Measurements from ENCODE around the gene OR5W2. TPM values are rescaled to one million over a fixed set of nuclear protein-coding genes. Genes with fewer than 3 reads are reported as not detected.

Gene OR5W2
- polyA plus RNA-seq, 1 donor (not counting 4 experiments of a cell fraction or from before 2014, with no cell fraction given), result not detected

DNA sequence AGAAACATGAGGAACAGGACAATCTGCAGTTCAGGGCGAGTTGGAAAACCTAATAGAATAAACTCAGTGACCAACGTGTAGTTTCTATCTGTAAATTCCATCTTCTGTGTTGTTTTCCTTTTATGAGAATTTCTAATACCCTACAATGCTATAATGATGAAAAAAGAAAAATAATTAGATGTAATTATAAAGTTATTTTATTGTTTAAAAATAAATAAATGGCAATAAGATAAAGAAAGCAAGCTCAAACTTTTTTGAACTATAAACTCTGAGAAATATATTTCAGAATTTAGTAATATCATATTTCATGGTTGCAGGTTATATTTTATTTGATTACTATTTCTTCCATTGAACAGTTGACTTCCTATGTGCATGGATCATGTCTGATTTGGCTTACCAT lies 21.9 kb upstream of the OR5W2 start, which contains the start of gene OR5I1:
Gene OR5I1, minus strand, starts transcription at position 101 of the 400 bp plus-strand sequence. Its CDS starts 0 bp downstream, at position 101.
- Histone ChIP-seq H3K9me1 (ENCODE audit: control insufficient read depth, extremely low read depth, insufficient read depth, low read length) (no peaks in the 10 kb centered on the region), H3K79me2 (ENCODE audit: control insufficient read depth, insufficient read depth, low read length) (no peaks in the 10 kb centered on the region), H3K36me3 (ENCODE audit: control insufficient read depth in 2 of 2, extremely low read depth in 1 of 2, insufficient read depth in 2 of 2, low read length in 2 of 2) (no peaks in the 10 kb centered on the region), H3K27ac (ENCODE audit: control insufficient read depth, insufficient read depth, low read length) (no peak within 1 kb of the TSS), H3K27me3 (ENCODE audit: control insufficient read depth, extremely low read depth, insufficient read depth, low read length) (no peaks in the 10 kb centered on the region), H3K4me2 (ENCODE audit: control insufficient read depth, extremely low read depth, insufficient read depth, low read depth, low read length) (no peak within 1 kb of the TSS), H2AFZ (ENCODE audit: control insufficient read depth, low read length) (no peak within 1 kb of the TSS), H3K9ac (ENCODE audit: control insufficient read depth, extremely low read depth, insufficient read depth, low read length) (no peak within 1 kb of the TSS), H3K9me3 (ENCODE audit: control insufficient read depth, low read depth, low read length) (no peaks in the 10 kb centered on the region), H3K4me3 (ENCODE audit: control insufficient read depth in 2 of 3, extremely low read depth in 1 of 3, insufficient read depth in 2 of 3, low read depth in 1 of 3, low read length in 3 of 3) (no peak within 1 kb of the TSS), H3K4me1 (ENCODE audit: control insufficient read depth, extremely low read depth, insufficient read depth, low read length) (no peaks in the 10 kb centered on the region), H4K20me1 (ENCODE audit: control insufficient read depth, extremely low read depth, insufficient read depth, low read length) (no peaks in the 10 kb centered on the region)
- TF ChIP-seq EZH2 (IDR thresholded peaks at IDR 0.05; ENCODE audit: low read length), result no peak
- TF ChIP-seq, protein P1, sequence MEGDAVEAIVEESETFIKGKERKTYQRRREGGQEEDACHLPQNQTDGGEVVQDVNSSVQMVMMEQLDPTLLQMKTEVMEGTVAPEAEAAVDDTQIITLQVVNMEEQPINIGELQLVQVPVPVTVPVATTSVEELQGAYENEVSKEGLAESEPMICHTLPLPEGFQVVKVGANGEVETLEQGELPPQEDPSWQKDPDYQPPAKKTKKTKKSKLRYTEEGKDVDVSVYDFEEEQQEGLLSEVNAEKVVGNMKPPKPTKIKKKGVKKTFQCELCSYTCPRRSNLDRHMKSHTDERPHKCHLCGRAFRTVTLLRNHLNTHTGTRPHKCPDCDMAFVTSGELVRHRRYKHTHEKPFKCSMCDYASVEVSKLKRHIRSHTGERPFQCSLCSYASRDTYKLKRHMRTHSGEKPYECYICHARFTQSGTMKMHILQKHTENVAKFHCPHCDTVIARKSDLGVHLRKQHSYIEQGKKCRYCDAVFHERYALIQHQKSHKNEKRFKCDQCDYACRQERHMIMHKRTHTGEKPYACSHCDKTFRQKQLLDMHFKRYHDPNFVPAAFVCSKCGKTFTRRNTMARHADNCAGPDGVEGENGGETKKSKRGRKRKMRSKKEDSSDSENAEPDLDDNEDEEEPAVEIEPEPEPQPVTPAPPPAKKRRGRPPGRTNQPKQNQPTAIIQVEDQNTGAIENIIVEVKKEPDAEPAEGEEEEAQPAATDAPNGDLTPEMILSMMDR (optimal IDR thresholded peaks at IDR 0.05 in 1 of 3, IDR thresholded peaks at IDR 0.05 in 1 of 3, conservative IDR thresholded peaks at IDR 0.05 in 1 of 3; ENCODE audit: extremely low read depth in 1 of 3, insufficient read depth in 2 of 3, low read length in 3 of 3), result no peak
- dilution Hi-C loops (cut with MboI; ENCODE audit: extremely low pct_ligation_motif_present, low sequenced_read_pairs), result no loop called here
- DNase-seq (ENCODE audit: low read depth, low spot score) (no peak), FAIRE-seq (no peak)

DNA sequence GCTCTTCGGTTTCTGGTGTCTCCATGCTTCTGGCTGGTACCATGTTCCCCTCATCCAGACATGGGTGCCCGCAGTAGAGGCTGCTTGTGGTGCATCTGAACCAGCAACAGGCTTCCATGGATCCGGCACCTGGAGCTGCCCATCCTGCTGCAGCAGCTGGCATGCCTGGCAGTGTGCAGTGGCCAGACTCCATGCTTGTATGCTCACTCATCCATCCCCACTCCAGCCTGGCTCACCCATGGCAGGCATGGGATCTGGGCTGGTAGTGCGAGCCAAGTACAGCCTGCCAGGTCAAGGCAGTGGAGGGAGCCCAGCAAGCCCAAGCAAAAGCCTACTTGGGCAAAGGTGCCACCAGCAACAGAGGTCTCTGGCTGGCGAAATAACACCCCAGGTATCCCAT lies 6.2 kb upstream of the OR5W2 start:
- Histone ChIP-seq H3K9ac (ENCODE audit: control insufficient read depth, extremely low read depth, insufficient read depth, low read length) (no peak overlapping the region), H3K4me2 (ENCODE audit: control insufficient read depth, extremely low read depth, insufficient read depth, low read depth, low read length) (no peak overlapping the region), H3K27me3 (ENCODE audit: control insufficient read depth, extremely low read depth, insufficient read depth, low read length) (no peaks in the 10 kb centered on the region), H3K9me1 (ENCODE audit: control insufficient read depth, extremely low read depth, insufficient read depth, low read length) (no peaks in the 10 kb centered on the region), H3K79me2 (ENCODE audit: control insufficient read depth, insufficient read depth, low read length) (no peaks in the 10 kb centered on the region), H3K27ac (ENCODE audit: control insufficient read depth, insufficient read depth, low read length) (no peak overlapping the region), H3K4me1 (ENCODE audit: control insufficient read depth, extremely low read depth, insufficient read depth, low read length) (no peaks in the 10 kb centered on the region), H3K9me3 (ENCODE audit: control insufficient read depth, low read depth, low read length) (no peaks in the 10 kb centered on the region), H3K36me3 (ENCODE audit: control insufficient read depth in 2 of 2, extremely low read depth in 1 of 2, insufficient read depth in 2 of 2, low read length in 2 of 2) (no peaks in the 10 kb centered on the region), H2AFZ (ENCODE audit: control insufficient read depth, low read length) (no peak overlapping the region), H3K4me3 (ENCODE audit: control insufficient read depth in 2 of 3, extremely low read depth in 1 of 3, insufficient read depth in 2 of 3, low read depth in 1 of 3, low read length in 3 of 3) (no peak overlapping the region), H4K20me1 (ENCODE audit: control insufficient read depth, extremely low read depth, insufficient read depth, low read length) (no peaks in the 10 kb centered on the region)
- dilution Hi-C loops (cut with MboI; ENCODE audit: extremely low pct_ligation_motif_present, low sequenced_read_pairs), result no loop called here
- FAIRE-seq (no peak), DNase-seq (ENCODE audit: low read depth, low spot score) (no peak)
- TF ChIP-seq EZH2 (IDR thresholded peaks at IDR 0.05; ENCODE audit: low read length), result no peak
- TF ChIP-seq, protein P1 (optimal IDR thresholded peaks at IDR 0.05 in 1 of 3, IDR thresholded peaks at IDR 0.05 in 1 of 3, conservative IDR thresholded peaks at IDR 0.05 in 1 of 3; ENCODE audit: extremely low read depth in 1 of 3, insufficient read depth in 2 of 3, low read length in 3 of 3), result no peak

All from keratinocyte (primary cell).